Epidermal melanocyte (primary cell): ENCODE measurements around the gene PPP1CB.
A peak's percentile ranks its signal among the peaks of the same experiment; 100 is the strongest.
"Not testable (repeated sequence)": the region's sequence is repeated elsewhere in the genome, so short reads cannot be mapped to it uniquely, and the experiment has no call there.

Experiments used
- DNase-seq: peaks from one replicate; pipeline ENCODE4 v3.0.0; 2011; ENCODE audit warnings: low spot score; ENCODE audit not compliant: insufficient read length

Gene PPP1CB

GRCh38 chr2:28778392-28778791 is 26.8 kb downstream of the PPP1CB start:
- no peak for DNase-seq

- DNase-seq, result no peak
These were observed 27.4 kb downstream of the PPP1CB start for GRCh38 chr2:28779001-28779400.

GRCh38 chr2:28780496-28780895 is 28.9 kb downstream of the PPP1CB start:
- no peak for DNase-seq

GRCh38 chr2:28782423-28782822 is 30.8 kb downstream of the PPP1CB start:
- no peak for DNase-seq

GRCh38 chr2:28784570-28784969 is 32.9 kb downstream of the PPP1CB start:
- not testable (repeated sequence) for DNase-seq

- DNase-seq, result no peak
These were observed 45.0 kb downstream of the PPP1CB start for GRCh38 chr2:28796620-28797019.

- no peak for DNase-seq
These were observed 50.1 kb downstream of the PPP1CB start for GRCh38 chr2:28801726-28802125.

GRCh38 chr2:28802975-28803429 is 51.4 kb downstream of the PPP1CB start:
- DNase-seq, result no peak

GRCh38 chr2:28809927-28810326 is 58.3 kb downstream of the PPP1CB start:
- DNase-seq, result no peak

- DNase-seq, result peak; percentile 40
These were observed 59.0 kb downstream of the PPP1CB start, which contains the start of gene SPDYA for GRCh38 chr2:28810384-28811285. Gene SPDYA, plus strand, starts transcription at chr2:28810834. Its CDS starts 5,181 bp downstream, at chr2:28816015.

- DNase-seq, result no peak
These were observed 66.4 kb downstream of the PPP1CB start for GRCh38 chr2:28818053-28818452.

GRCh38 chr2:28821295-28821958 is 69.8 kb downstream of the PPP1CB start:
- DNase-seq, result no peak

- DNase-seq, result no peak
These were observed 70.4 kb downstream of the PPP1CB start for GRCh38 chr2:28822036-28822435.

GRCh38 chr2:28824207-28824606 is 72.6 kb downstream of the PPP1CB start:
- no peak for DNase-seq

- no peak for DNase-seq
These were observed 73.2 kb downstream of the PPP1CB start for GRCh38 chr2:28824870-28825269.

- no peak for DNase-seq
These were observed 76.8 kb downstream of the PPP1CB start for GRCh38 chr2:28828382-28828781.

GRCh38 chr2:28833740-28834470 is 82.3 kb downstream of the PPP1CB start:
- DNase-seq, result no peak

- DNase-seq, result no peak
These were observed 84.2 kb downstream of the PPP1CB start for GRCh38 chr2:28835781-28836180.

GRCh38 chr2:28838971-28839370 is 87.3 kb downstream of the PPP1CB start:
- no peak for DNase-seq

GRCh38 chr2:28842042-28842441 is 90.4 kb downstream of the PPP1CB start:
- no peak for DNase-seq
